Stimulated activated CD4-positive, alpha-beta T cell treated with anti-CD3 and anti-CD28 coated beads, TNF-alpha, amount 100 ng/mL, for 4 hours (primary cell): ENCODE results near the gene MCRIP1.

Experiments
- DNase-seq, 3 experiments: peaks; one replicate each; pipeline ENCODE4 v3.0.0-alpha.2; 2020; ENCODE audit warnings: low read depth in 3 of 3

MCRIP1 gene

GRCh38 chr17:81804559-81805399 lies 28.3 kb downstream of the MCRIP1 start:
- DNase-seq, result no peak

- DNase-seq, result no peak
These were observed 29.1 kb downstream of the MCRIP1 start, which contains the start of gene GCGR for GRCh38 chr17:81803728-81804558. Gene GCGR (plus strand): TSS chr17:81804150. CDS start chr17:81809019, 4,869 bp downstream.

DNA sequence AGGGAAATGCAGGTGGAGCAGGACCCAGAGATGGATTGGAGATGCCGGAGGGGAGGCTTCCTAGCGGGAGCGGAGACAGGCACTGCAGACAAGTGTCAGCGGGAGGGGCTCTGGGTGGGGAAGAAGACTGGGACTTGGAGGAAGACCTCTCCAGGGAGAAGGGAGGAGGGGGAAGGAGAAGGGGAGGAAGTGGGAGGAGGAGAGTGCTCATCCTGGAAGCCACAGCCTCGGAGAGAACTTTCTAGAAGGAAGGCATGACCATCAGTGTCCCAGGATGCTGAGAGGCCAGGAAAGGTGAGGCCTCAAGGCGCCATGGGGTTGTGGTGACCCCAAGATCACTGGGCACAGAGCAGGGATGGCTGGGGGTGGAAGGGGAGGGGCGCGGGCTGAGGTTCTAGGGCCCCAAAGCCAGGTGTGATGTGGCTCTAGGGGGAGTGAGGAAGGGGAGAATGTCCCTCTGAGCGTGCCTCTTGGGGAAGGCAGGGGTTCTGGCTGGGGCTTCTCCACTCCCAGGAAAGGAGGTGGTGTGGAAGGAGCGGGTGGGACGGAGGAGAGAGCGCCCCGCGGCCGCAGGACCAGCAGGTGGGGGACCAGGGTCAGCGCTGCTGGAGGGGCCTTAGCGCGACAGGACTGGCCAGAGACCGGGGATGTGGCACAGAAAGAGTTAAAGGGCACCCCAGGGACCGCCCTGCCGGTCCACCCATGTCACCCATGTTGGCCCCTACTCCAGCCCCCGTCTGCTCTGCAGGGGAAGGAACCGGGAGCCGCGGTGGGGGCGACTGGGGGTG lies 30.0 kb downstream of the MCRIP1 start:
- no peak for DNase-seq

- DNase-seq, result no peak
These were observed 30.9 kb downstream of the MCRIP1 start for GRCh38 chr17:81802048-81802758.

DNA sequence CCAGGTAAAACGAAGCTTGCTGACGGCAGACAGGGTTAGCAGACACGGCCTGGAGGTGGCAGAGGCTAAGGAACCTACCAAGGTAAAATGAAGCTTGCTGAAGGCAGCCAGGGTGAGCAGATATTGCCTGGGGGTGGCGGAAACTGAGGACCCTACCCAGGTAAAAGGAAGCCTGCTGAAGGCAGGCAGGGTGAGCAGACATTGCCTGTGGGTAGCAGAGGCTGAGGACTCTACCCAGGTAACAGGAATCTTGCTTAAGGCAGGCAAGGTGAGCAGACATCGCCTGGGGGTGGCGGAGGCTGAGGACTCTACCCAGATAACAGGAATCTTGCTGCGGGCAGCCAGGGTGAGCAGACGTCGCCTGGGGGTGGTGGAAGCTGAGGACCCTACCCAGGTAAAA lies 31.8 kb downstream of the MCRIP1 start:
- DNase-seq, result no peak

DNA sequence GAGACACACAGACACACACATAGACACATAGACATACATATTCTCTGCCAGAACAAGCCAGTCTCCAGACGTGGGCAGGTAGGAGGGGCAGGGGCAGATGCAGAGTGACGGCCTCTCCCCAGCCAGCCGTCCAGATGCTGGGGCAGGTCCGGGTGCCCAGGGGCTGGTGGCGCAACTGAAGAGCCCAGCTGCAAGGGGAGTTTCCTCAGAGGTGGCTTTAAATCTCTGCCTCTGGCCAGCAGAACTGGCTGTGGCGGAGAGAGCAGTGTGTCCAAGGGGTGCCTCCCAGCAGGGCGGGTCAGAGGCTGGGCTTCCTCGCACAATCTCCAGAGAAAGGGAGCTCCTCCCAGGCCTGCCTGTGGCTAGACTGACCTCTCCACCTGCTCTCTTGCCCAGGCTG lies 38.6 kb downstream of the MCRIP1 start:
- no peak for DNase-seq

GRCh38 chr17:81794074-81794476 lies 39.0 kb downstream of the MCRIP1 start:
- no peak for DNase-seq

DNA sequence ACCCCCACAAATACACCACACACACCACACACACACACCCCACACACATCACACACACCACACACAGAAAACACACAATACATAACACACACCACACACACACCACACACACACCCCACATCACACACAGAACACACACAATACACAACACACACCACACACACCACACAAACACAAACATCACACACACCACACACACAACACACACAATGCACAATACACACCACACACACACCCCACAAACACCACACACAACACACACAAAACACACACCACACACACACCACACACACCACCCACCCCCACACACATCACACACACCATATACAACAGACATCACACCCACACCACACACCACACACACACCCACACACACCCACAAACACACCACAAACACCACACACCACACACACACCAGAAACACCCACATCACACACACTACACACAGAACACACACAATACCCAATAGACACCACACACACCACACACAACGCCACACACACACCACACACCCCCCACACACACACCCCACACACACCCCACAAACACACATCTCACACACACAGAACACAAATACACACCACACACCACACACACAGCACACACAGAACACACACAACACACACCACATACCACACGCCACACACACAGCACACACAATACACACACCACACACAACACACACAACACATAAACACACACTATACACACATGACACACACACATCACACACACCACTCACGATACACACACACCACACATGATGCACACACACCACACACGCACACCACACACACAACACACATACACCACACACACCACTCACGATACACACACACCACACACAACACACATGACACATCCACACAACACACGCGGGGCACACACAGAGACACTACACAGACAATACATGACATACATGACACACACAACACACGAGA lies 40.1 kb downstream of the MCRIP1 start:
- DNase-seq, result no peak
